Measurements from ENCODE around the gene IFT172.
A peak's percentile ranks its signal among the peaks of the same experiment; 100 is the strongest.

IFT172 gene

DNA sequence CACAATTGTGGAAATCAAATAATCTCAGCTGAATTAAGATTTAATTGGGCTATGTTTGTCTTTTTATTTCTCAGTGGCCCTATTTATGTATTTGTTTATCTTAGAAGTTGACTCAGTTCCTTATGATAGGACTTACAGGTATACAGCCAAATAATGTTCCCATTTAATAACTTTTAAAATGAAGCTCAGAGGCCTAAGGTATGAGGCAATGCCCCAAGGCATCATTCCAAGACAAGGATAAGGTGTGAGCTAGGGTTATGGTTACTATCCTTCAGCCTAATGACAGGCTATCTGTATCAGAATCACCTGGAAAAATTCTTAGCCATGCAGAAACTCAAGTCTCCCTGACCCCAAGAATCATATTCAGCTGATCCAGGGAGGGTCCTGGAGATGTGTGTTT, 68.5 kb downstream of the IFT172 start:
- DNase-seq, result no peak

DNA sequence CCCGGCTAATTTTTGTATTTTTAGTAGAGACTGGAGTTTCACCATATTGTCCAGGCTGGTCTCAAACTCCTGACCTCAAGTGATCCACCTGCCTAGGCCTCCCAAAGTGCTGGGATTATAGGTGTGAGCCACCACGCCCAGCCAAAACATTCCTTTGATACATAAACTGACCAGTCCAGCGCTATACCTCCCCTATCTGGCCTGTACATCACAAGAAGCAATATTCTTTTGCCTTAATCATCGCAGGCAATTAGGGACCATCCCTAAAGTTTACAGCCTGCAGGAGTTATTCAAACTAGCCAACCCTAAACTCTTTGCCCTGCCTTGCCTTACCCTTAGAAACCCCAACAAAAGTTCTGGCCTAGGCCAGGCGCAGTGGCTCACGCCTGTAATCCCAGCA, 73.4 kb downstream of the IFT172 start:
- DNase-seq, result no peak

DNA sequence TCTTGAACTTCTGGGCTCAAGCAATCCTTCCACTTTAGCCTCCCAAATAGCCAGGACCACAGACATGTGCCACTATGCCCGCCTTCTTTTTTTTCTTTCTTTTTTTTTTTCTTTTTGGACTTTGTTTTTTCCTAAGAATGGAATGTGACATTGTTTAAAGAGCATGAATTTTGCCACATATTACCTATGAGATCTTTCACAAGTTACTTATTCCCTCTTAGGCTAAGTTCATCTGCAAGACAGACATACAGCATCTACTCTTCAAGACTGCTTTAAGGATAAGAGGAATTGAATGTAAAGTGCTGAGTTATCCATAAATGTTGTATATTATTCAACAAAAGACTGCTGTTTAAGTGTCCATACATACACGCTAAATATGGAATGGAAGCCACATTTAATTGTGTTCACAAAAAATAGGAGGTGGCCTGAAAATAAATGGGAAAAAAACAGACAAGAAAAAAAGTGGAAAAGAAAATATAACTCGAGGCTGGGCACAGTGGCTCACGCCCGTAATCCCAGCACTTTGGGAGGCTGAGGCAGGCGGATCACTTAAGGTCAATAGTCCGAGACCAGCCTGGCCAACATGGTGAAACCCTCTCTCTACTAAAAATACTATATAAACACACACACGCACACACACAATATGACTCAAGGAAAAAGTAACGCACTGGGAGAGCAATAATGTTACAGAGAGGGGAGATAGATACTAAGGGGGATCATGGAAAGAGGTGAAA, 77.0 kb downstream of the IFT172 start:
- DNase-seq, result no peak

- DNase-seq, result peak; percentile 79
Observed at GRCh38 chr2:27409321-27410073, 80.0 kb downstream of the IFT172 start, which contains the start of gene PPM1G. Gene PPM1G (minus strand): TSS chr2:27409591. CDS start chr2:27409422, 169 bp downstream.

GRCh38 chr2:27408601-27409320, 80.8 kb downstream of the IFT172 start:
- no peak for DNase-seq

DNA sequence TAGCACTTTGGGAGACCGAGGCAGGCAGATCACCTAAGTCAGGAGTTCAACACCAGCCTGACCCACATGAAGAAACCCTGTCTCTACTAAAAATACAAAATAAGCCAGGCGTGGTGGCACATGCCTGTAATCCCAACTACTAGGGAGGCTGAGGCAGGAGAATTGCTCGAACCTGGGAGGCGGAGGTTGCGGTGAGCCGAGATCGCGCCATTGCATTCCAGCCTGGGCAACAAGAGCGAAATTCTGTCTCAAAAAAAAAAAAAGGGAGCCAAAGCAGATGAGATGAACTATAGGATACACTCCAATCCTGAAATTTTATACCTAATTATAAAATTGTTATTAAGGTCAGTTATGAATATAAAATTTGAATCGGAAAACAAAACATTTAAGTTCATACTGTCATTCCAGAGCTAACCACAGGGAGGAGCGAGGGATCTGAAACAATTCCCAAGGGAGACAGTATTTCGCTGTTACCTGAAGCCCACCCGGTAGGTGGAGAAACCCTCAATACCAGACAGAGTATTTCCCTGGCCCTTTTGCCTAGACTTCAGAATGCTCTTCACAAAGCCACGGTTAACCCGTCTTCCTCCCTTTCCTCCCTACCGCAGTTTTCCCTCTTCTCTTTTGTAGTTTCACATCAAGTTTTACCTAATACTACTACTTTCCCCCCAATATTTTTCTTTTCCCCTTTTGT, 81.6 kb downstream of the IFT172 start:
- peak; percentile 28 for DNase-seq

- no peak for DNase-seq
Observed at GRCh38 chr2:27400348-27401135, 89.0 kb downstream of the IFT172 start.

- DNase-seq, result no peak
Observed at GRCh38 chr2:27398962-27399361, 90.6 kb downstream of the IFT172 start.

Measured in DMS79 (cell line).